Measurements from ENCODE around the gene SNTG2. TPM values are rescaled to one million over a fixed set of nuclear protein-coding genes. Genes with fewer than 3 reads are reported as not detected.

SNTG2 gene
- total and polyA plus RNA-seq, 10 of the 15 experiments (the other 5 are each of a cell fraction or from before 2014, with no cell fraction given), result not detected

- CTCF ChIA-PET, result no interaction called here
- no peaks in the 10 kb centered on the region for H3K4me1 ChIP-seq (ENCODE audit: control insufficient read depth, insufficient read depth, low read length)
- H3K27me3 ChIP-seq (replicated peaks in 1 of 2; ENCODE audit: control insufficient read depth in 2 of 2, insufficient read depth in 2 of 2, low read length in 1 of 2), result no peaks in the 10 kb centered on the region
- POLR2A ChIA-PET, result no interaction called here
- no peak overlapping the region for H3K27ac ChIP-seq (ENCODE audit: control insufficient read depth, insufficient read depth)
- no peak for ATAC-seq
- no peaks in the 10 kb centered on the region for H3K36me3 ChIP-seq (ENCODE audit: control insufficient read depth in 2 of 2, insufficient read depth in 2 of 2, low read length in 1 of 2)
- H3K9me3 ChIP-seq (replicated peaks; ENCODE audit: control insufficient read depth, insufficient read depth, low read length), result no peaks in the 10 kb centered on the region
- no peak overlapping the region for H3K4me2 ChIP-seq (ENCODE audit: control insufficient read depth, insufficient read depth)
- H3K79me2 ChIP-seq (ENCODE audit: control insufficient read depth, insufficient read depth, low read length), result no peaks in the 10 kb centered on the region
- no peak for DNase-seq (ENCODE audit: low read depth, low spot score)
- SMC1A ChIA-PET (ENCODE audit: uncharacterized antibody, unreplicated experiment), result no interaction called here
- no TSS peak for BruUV-seq (replicated peaks)
- in situ Hi-C loops (cut with MboI), result no loop called here
- H3K9ac ChIP-seq (ENCODE audit: control insufficient read depth, insufficient read depth, low read length), result no peak overlapping the region
- FAIRE-seq, result no peak
- H4K20me1 ChIP-seq (ENCODE audit: control insufficient read depth, insufficient read depth), result no peaks in the 10 kb centered on the region
- 14% methylated on average over 5 of the region's 5 CpGs for WGBS (ENCODE audit: insufficient coverage, insufficient replicate concordance, low lambda C conversion rate, missing lambda C conversion rate)
- H2AFZ ChIP-seq (ENCODE audit: control insufficient read depth, low read depth, low read length), result no peak overlapping the region
- intact Hi-C loops (cut with micrococcal nuclease; ENCODE audit: unreplicated experiment), result no loop called here
- no peak overlapping the region for H3K4me3 ChIP-seq
- RAD21 ChIA-PET (ENCODE audit: unreplicated experiment), result no interaction called here
- no peak for TF ChIP-seq HCFC1 (IDR thresholded peaks at IDR 0.05; ENCODE audit: low read length)
- TF ChIP-seq ESRRA (IDR thresholded peaks at IDR 0.05; ENCODE audit: low read length), result no peak
- no peak for TF ChIP-seq BCL3 (IDR thresholded peaks at IDR 0.05; ENCODE audit: borderline replicate concordance, insufficient read depth, low read depth, low read length, poor library complexity, severe bottlenecking)
- no peak for TF ChIP-seq ATF3 (IDR thresholded peaks at IDR 0.05; ENCODE audit: borderline replicate concordance, extremely low read depth, low read depth, low read length)
- TF ChIP-seq NBN (IDR thresholded peaks at IDR 0.05), result no peak
- no peak for TF ChIP-seq NFIC (IDR thresholded peaks at IDR 0.05; ENCODE audit: low read depth, low read length)
- no peak for TF ChIP-seq FOXK2 (IDR thresholded peaks at IDR 0.05)
- no peak for TF ChIP-seq CHD1 (IDR thresholded peaks at IDR 0.05; ENCODE audit: low read depth, low read length)
- no peak for TF ChIP-seq IKZF1 (conservative IDR thresholded peaks at IDR 0.05)
- no peak for TF ChIP-seq GATAD2B (conservative IDR thresholded peaks at IDR 0.05; ENCODE audit: low read depth)
- TF ChIP-seq CREB1 (IDR thresholded peaks at IDR 0.05; ENCODE audit: low read depth), result no peak
- no peak for TF ChIP-seq SMAD5 (IDR thresholded peaks at IDR 0.05; ENCODE audit: low read depth)
- TF ChIP-seq SMAD1 (IDR thresholded peaks at IDR 0.05; ENCODE audit: low read depth, partially characterized antibody), result no peak
- TF ChIP-seq RELB (IDR thresholded peaks at IDR 0.05; ENCODE audit: low read depth), result no peak
- no peak for TF ChIP-seq EGR1 (IDR thresholded peaks at IDR 0.05; ENCODE audit: borderline replicate concordance in 1 of 2, low read depth in 2 of 2, low read length in 2 of 2)
- TF ChIP-seq MLLT1 (IDR thresholded peaks at IDR 0.05), result no peak
- no peak for TF ChIP-seq ZBTB40 (IDR thresholded peaks at IDR 0.05; ENCODE audit: borderline replicate concordance)
- TF ChIP-seq RUNX3 (IDR thresholded peaks at IDR 0.05; ENCODE audit: low read length), result no peak
Observed at GRCh38 chr2:1004398-1004797, 53.7 kb downstream of the SNTG2 start.
